KMS-11 (cell line): Measurements from ENCODE around the gene DGKQ.
"Not testable (repeated sequence)": the region's sequence is repeated elsewhere in the genome, so short reads cannot be mapped to it uniquely, and the experiment has no call there.

ENCODE experiments used
- H2AFZ ChIP-seq: fragments of 200-600 bp; sonication (generic); 2 replicates; pipeline ENCODE4 v1.6.1; 2016; ENCODE audit warnings: antibody characterized with exemption, mixed run types, low read depth
- H3K27ac ChIP-seq: fragments of 200-600 bp; sonication (generic); 2 replicates; pipeline ENCODE4 v1.6.1; 2016; ENCODE audit warnings: mild to moderate bottlenecking, mixed run types
- H3K27me3 ChIP-seq: fragments of 200-600 bp; sonication (generic); 2 replicates; pipeline ENCODE4 v1.6.1; 2017; ENCODE audit warnings: mild to moderate bottlenecking, low read depth, mixed run types, moderate library complexity; ENCODE audit not compliant: insufficient read depth
- H3K36me3 ChIP-seq: fragments of 200-600 bp; sonication (generic); 2 replicates; pipeline ENCODE4 v1.6.1; 2017; ENCODE audit warnings: mild to moderate bottlenecking, mixed run types; ENCODE audit not compliant: insufficient read depth
- H3K4me1 ChIP-seq: fragments of 200-600 bp; sonication (generic); 2 replicates; pipeline ENCODE4 v1.6.1; 2016; ENCODE audit warnings: mild to moderate bottlenecking, low read depth, mixed run types; ENCODE audit not compliant: poor library complexity, severe bottlenecking
- H3K4me2 ChIP-seq: fragments of 200-600 bp; sonication (generic); 2 replicates; pipeline ENCODE4 v1.7.0; 2016; ENCODE audit warnings: mild to moderate bottlenecking, mixed run types
- H3K4me3 ChIP-seq: fragments of 200-600 bp; sonication (generic); IDR thresholded peaks from 2 replicates; pipeline ENCODE4 v1.6.1; 2017; ENCODE audit warnings: low read depth, low read length, mixed read lengths; ENCODE audit not compliant: insufficient read depth
- H3K79me2 ChIP-seq: fragments of 200-600 bp; sonication (generic); 2 replicates; pipeline ENCODE4 v1.6.1; 2016; ENCODE audit warnings: low read depth, mixed run types; ENCODE audit not compliant: insufficient read depth
- H3K9ac ChIP-seq: fragments of 200-600 bp; sonication (generic); 2 replicates; pipeline ENCODE4 v1.6.1; 2016; ENCODE audit warnings: mild to moderate bottlenecking, mixed run types
- H4K20me1 ChIP-seq: fragments of 200-600 bp; sonication (generic); 2 replicates; pipeline ENCODE4 v1.6.1; 2016; ENCODE audit warnings: mild to moderate bottlenecking, mixed run types; ENCODE audit not compliant: insufficient read depth
- TF ChIP-seq, protein P1 (sequence below): fragments of 200-600 bp; sonication (generic); conservative IDR thresholded peaks from 2 replicates; pipeline ENCODE4 v1.6.1; 2017; ENCODE audit warnings: low read depth, mild to moderate bottlenecking, antibody characterized with exemption, low read length, moderate library complexity, mixed read lengths

Gene DGKQ

DNA sequence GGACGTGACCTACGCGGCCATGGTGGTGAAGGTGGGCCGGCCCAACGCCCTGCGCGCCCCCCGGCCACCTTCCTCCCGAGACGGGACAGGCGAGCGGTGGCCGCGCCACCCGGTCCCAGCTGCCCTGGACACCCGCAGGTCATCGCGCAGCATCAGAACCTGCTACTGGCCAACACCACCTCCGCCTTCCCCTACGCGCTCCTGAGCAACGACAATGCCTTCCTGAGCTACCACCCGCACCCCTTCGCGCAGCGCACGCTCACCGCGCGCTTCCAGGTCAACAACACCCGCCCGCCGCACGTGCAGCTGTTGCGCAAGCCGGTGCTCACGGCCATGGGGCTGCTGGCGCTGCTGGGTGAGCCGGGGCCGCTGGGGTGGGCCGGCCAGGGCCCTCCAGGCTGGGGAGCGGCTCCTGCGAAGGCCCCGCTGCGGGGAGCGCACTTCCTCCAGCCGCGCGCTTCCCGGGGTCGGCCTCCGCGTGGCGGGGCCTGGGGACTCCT, 28.8 kb upstream of the DGKQ start:
- H4K20me1 ChIP-seq = no peaks in the 10 kb centered on the region
- no peak overlapping the region for H3K4me2 ChIP-seq
- H3K79me2 ChIP-seq = no peaks in the 10 kb centered on the region
- H3K9ac ChIP-seq = no peak overlapping the region
- H3K27ac ChIP-seq = no peak overlapping the region
- H3K36me3 ChIP-seq = no peaks in the 10 kb centered on the region
- no peaks in the 10 kb centered on the region; the same call in 1 of the 2 replicates for H3K27me3 ChIP-seq
- H3K4me3 ChIP-seq = no peak overlapping the region
- H3K4me1 ChIP-seq = no peaks in the 10 kb centered on the region
- TF ChIP-seq, protein P1, sequence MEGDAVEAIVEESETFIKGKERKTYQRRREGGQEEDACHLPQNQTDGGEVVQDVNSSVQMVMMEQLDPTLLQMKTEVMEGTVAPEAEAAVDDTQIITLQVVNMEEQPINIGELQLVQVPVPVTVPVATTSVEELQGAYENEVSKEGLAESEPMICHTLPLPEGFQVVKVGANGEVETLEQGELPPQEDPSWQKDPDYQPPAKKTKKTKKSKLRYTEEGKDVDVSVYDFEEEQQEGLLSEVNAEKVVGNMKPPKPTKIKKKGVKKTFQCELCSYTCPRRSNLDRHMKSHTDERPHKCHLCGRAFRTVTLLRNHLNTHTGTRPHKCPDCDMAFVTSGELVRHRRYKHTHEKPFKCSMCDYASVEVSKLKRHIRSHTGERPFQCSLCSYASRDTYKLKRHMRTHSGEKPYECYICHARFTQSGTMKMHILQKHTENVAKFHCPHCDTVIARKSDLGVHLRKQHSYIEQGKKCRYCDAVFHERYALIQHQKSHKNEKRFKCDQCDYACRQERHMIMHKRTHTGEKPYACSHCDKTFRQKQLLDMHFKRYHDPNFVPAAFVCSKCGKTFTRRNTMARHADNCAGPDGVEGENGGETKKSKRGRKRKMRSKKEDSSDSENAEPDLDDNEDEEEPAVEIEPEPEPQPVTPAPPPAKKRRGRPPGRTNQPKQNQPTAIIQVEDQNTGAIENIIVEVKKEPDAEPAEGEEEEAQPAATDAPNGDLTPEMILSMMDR = no peak
- H2AFZ ChIP-seq = no peak overlapping the region

DNA sequence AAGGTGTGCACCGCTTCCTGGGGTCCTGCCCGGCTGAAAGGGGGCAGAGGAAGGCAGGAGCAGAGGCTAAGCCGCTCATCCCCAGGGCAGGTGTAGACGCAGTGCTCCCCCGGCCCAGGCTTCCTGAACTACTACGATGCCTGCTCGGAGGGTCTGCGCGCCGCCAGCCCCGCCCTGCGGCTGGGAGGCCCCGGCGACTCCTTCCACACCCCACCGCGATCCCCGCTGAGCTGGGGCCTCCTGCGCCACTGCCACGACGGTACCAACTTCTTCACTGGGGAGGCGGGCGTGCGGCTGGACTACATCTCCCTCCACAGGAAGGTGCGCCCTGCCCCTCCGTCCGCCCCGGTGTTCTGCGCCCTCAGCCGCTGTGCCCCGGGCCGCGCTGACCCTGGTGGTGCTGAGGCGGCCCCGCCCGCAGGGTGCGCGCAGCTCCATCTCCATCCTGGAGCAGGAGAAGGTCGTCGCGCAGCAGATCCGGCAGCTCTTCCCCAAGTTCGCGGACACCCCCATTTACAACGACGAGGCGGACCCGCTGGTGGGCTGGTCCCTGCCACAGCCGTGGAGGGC, 28.3 kb upstream of the DGKQ start:
- Histone ChIP-seq H4K20me1 (no peaks in the 10 kb centered on the region), H3K4me2 (no peak overlapping the region), H3K4me3 (no peak overlapping the region), H3K27ac (no peak overlapping the region), H2AFZ (no peak overlapping the region), H3K79me2 (no peaks in the 10 kb centered on the region), H3K9ac (no peak overlapping the region), H3K27me3 (no peaks in the 10 kb centered on the region; the same call in 1 of the 2 replicates), H3K4me1 (no peaks in the 10 kb centered on the region), H3K36me3 (no peaks in the 10 kb centered on the region)
- TF ChIP-seq, protein P1 = no peak

DNA sequence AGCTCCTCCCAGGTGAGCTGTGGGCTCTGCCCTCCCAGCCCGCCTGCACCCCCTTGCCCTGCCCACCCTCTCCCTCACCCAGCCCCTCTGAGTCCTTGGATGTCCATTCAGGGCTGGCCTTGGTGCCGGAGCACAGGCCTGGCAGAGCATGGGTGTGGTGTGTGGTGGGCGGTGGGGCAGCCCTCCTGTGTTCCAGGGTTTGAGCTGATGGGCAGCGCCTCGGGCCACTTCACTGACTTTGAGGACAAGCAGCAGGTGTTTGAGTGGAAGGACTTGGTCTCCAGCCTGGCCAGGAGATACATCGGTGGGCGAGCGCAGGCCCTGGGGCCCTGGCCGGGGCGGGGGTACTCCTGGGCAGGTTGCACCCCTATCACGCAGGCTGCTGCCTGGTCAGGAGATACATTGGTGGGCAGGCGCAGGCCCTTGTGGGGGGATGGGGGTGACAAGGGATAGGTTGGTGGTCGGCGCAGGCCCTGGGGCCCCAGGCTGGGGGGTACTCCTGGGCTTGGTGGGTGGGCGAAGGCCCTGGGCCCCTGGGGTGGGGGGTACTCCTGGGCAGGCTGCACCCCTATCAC, 27.4 kb upstream of the DGKQ start:
- Histone ChIP-seq H3K4me2 (no peak overlapping the region), H4K20me1 (no peaks in the 10 kb centered on the region), H3K4me3 (no peak overlapping the region), H3K27me3 (no peaks in the 10 kb centered on the region), H3K79me2 (no peaks in the 10 kb centered on the region), H3K36me3 (no peaks in the 10 kb centered on the region), H2AFZ (no peak overlapping the region), H3K27ac (no peak overlapping the region), H3K4me1 (no peaks in the 10 kb centered on the region), H3K9ac (no peak overlapping the region)
- TF ChIP-seq, protein P1 = no peak

DNA sequence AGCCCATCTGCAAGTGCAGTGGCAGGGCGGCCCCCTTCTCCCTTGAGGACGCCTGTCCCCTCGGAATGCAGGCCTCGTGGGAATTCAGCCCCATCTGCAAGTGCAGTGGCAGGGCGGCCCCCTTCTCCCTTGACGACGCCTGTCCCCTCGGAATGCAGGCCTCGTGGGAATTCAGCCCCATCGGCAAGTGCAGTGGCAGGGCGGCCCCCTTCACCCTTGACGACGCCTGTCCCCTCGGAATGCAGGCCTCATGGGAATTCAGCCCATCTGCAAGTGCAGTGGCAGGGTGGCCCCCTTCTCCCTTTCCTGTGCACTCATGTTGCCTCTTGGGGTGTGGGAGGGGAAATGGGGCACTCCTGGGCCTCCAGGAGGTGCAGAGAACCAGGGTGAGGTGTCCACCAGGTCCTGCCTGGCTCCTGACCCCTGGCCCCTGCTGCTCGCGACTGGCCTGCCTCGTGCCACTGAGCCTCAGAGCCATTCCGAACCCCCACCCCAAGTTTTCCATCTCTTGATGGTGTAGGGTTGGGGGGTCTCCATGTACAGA, 26.6 kb upstream of the DGKQ start:
- H3K27ac ChIP-seq = no peak overlapping the region
- no peaks in the 10 kb centered on the region for H3K79me2 ChIP-seq
- H3K4me1 ChIP-seq = no peaks in the 10 kb centered on the region
- H3K4me3 ChIP-seq = no peak overlapping the region
- no peaks in the 10 kb centered on the region for H3K27me3 ChIP-seq
- H3K9ac ChIP-seq = no peak overlapping the region
- H4K20me1 ChIP-seq = no peaks in the 10 kb centered on the region
- no peaks in the 10 kb centered on the region for H3K36me3 ChIP-seq
- no peak overlapping the region for H3K4me2 ChIP-seq
- TF ChIP-seq, protein P1 = no peak
- no peak overlapping the region for H2AFZ ChIP-seq

DNA sequence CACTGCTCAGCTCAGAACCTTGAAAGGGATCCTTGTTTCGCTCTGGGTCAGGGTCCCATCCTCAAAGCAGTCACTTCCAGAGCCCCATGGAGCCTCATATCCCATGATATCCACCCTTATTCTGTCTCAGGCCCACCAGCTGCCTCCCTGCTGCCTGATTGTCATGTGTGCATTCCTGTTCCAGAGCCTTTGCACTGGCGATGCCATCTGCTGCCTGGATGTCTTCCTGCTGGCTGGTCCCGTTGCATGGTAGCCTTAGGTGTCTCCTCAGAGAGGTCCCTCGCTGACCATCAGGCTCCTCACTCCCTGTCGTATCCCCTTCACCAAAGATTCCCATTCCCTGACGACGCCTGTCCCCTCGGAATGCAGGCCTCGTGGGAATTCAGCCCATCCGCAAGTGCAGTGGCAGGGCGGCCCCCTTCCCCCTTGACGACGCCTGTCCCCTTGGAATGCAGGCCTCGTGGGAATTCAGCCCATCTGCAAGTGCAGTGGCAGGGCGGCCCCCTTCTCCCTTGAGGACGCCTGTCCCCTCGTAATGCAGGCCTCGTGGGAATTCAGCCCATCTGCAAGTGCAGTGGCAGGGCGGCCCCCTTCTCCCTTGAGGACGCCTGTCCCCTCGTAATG, 26.0 kb upstream of the DGKQ start:
- H3K4me1 ChIP-seq, H3K27ac ChIP-seq, H4K20me1 ChIP-seq, H3K79me2 ChIP-seq, H3K4me2 ChIP-seq, H2AFZ ChIP-seq, H3K9ac ChIP-seq, H3K36me3 ChIP-seq, H3K27me3 ChIP-seq, H3K4me3 ChIP-seq: not testable (repeated sequence)
